ENCODE measurements around the gene TAT.
"Not testable (repeated sequence)": the region's sequence is repeated elsewhere in the genome, so short reads cannot be mapped to it uniquely, and the experiment has no call there.

The TAT gene

DNA sequence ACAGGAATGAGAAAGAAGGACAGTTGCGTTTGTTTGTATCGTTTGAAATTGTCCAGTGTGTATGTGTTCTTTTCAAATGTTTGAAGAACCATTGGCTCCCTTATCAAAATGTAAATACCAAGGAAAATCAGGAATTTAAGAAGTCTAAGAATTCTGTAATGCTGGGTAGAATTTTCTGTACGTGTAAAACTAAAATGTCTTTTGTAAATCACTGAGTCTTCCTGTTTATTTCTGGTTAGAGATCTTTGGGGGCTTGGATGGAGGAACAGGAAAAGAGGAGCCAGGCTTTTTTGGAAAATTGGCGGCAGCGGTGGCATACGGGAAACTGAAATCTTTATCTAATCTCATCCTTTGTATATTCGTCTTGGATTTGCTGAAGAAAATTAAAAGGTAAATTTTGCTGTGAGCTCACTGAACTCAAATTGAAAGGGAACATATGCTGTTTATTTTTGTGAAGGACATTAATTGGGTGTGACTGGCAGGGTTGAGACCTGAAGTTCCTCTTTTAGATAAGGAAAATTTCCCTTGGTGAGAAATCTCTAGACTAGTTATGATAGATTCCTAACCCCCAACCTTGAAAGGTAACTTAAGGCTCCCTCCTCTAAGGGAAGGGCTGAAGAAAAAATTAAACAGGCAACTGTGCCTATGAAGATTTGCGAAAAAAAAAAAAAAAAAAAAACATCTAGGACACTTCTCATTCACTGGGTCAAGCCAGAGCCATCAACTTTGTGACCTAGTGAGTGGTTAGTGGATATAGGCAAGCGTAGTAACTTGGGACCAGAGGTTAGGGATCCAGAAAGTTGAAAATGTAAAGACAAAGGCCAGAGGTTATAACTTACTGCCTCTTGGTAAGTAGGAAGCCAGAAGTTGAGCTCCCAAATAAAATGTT is 10.8 kb downstream of the TAT start:
- H3K4me3 ChIP-seq (ENCODE audit: low read length): no peak overlapping the region
- TF ChIP-seq ZNF274 (IDR thresholded peaks at IDR 0.05; ENCODE audit: low read depth, low read length): no peak

GRCh38 chr16:71564335-71564967 is 12.4 kb downstream of the TAT start:
- H3K4me3 ChIP-seq (ENCODE audit: low read length): peak overlapping the region; percentile 60
- TF ChIP-seq ZNF274 (IDR thresholded peaks at IDR 0.05; ENCODE audit: low read depth, low read length): no peak

DNA sequence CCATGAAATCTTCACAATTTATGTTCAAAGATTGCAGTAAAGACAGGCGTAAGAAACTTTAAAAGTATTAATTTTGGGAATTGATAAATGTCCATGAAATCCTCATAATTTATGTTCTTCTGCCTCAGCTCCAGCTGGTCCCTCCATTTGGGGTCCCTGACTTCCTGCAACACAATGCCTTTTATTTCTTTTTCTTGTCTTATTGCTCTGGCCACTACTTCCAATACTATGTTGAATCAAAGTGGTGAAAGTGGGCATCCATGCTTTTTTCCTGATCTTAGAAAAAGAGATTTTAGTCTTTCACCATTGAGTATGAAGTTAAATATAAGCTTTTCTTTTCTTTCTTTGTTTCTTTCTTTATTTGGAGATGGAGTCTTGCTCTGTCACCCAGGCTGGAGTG is 14.3 kb downstream of the TAT start:
- H3K4me3 ChIP-seq (ENCODE audit: low read length): no peak overlapping the region

GRCh38 chr16:71561886-71562285 is 15.0 kb downstream of the TAT start:
- not testable (repeated sequence) for H3K4me3 ChIP-seq (ENCODE audit: low read length)

More for the DNA sequence above, 14.3 kb downstream of the TAT start:
- TF ChIP-seq ZNF274 (IDR thresholded peaks at IDR 0.05; ENCODE audit: low read depth, low read length): no peak

GRCh38 chr16:71559855-71560254 is 17.0 kb downstream of the TAT start:
- H3K4me3 ChIP-seq (ENCODE audit: low read length): no peak overlapping the region
- TF ChIP-seq ZNF274 (IDR thresholded peaks at IDR 0.05; ENCODE audit: low read depth, low read length): no peak

DNA sequence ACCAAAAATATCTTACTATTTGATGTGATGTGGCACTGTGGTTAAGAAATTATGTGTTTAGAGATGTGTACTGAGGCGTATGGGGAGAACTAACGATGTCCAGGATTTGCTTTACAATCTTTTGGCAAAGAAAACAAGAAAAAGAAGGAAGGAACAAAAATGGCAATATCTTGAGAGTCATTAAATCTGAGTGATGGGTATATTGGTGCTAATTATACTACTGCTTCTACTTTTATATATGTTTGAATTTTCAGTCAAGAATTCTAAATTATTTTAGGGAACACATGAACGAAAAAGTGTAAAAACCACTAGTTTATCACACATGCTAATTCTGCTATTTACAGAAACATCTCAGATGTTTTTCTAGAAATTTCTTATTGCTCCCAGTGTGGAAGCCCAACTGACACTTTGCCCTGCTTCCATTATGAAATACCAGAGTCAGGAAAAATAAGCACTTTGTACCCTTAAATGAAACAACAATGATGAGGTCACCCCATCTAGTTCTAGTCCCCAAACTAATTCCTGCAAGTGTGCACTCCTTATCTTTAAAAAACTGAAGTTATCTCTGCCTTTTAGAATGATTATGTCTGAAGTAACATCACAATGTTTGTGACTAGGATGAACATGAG is 18.8 kb downstream of the TAT start:
- no peak overlapping the region for H3K4me3 ChIP-seq (ENCODE audit: low read length)
- TF ChIP-seq ZNF274 (IDR thresholded peaks at IDR 0.05; ENCODE audit: low read depth, low read length): no peak

- TF ChIP-seq ZNF274 (IDR thresholded peaks at IDR 0.05; ENCODE audit: low read depth, low read length): no peak
- no peak overlapping the region for H3K4me3 ChIP-seq (ENCODE audit: low read length)
These were observed 19.6 kb downstream of the TAT start for GRCh38 chr16:71557299-71557698.

DNA sequence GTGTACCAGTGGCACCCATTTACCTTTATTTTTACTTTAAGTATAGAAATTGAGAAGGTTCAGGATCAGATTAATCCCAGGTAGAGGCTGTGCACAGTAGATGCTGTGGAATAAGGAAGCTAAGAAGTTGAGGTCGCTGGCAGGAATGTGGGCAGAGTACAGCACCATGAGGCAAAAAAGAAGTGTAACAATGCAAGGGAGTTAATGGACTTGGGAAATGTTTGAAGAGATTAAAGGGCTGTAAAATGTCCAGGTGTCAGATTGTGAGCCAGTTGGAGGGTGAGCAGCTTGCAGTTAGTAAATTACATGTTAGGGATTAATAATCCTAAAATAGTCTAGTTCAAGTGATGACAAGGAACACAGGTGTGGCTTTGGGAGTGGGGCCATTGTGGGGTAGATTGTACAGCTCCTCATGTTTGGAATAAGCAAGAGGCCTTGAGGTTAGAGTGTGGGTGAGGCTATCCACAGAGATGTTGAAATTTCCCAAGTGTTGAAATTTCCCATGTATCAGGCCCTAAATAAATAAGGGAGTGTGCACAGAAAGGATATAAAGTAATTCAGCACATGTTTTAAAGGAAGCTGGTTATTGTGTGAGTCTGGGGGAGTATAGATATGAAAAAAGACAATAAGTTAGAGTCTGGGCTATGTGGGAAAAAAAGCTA is 21.5 kb downstream of the TAT start:
- no peak for TF ChIP-seq ZNF274 (IDR thresholded peaks at IDR 0.05; ENCODE audit: low read depth, low read length)

DNA sequence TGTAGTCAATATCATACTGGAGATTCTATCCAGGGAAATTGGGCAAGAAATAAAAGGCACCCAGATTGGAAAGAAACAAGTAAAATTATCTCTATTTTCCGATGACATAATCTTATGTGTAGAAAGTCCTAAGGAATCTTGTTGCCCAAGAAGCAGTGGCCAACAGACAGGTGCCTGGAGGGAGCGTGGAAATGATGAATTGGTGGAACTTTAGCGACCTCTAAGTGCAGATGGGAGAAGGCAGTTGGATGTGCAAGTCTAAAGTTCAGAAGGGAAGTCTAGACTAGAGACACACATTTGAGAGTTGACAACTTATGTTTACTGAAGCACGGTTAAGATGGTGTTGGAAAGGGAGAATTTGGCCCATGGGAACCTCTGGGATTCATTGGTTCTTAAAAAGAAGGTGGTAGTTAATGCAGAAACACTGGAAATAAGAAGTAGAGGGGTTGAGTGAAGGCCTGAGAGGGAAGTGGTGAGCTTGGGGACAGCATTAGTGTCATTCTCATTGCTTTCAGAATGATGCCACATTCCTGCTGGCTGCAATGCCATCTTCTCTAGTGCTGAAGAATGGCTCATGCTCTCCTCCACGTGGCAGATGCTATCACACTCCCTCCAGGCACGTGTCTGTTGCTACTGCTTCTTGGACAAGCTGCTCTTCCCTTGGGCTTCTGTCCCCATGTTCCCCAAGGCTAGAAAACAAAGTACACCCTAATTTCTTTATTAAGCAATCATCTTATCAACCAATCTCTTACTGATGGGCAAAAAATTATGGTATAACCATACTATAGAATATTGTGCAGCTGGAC is 24.0 kb downstream of the TAT start:
- H3K4me3 ChIP-seq (ENCODE audit: low read length): no peak overlapping the region

More for the DNA sequence above, 21.5 kb downstream of the TAT start:
- no peak overlapping the region for H3K4me3 ChIP-seq (ENCODE audit: low read length)

DNA sequence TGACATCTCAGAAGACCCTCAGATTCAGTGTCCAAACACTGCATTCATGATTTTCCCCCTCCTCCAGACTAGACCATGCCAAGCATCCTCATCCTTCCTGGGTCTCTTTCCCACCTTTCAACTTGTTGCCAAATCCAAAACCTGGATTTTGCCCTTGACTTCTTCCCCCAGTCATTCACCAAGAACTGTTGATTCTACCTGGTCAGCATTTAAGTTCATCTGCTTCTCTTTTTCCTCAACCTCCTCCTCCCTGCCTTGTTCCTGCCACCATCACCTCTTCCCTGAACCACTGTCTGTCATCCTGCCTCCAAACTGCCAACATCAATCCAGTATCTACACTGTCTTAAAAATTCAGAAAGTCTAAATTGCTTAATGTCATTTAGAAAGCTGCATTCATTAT is 29.7 kb downstream of the TAT start:
- H3K4me3 ChIP-seq (ENCODE audit: low read length): no peak overlapping the region
- TF ChIP-seq ZNF274 (IDR thresholded peaks at IDR 0.05; ENCODE audit: low read depth, low read length): no peak

More for the DNA sequence above, 24.0 kb downstream of the TAT start:
- no peak for TF ChIP-seq ZNF274 (IDR thresholded peaks at IDR 0.05; ENCODE audit: low read depth, low read length)

GRCh38 chr16:71542377-71542776 is 34.5 kb downstream of the TAT start:
- no peak for TF ChIP-seq ZNF274 (IDR thresholded peaks at IDR 0.05; ENCODE audit: low read depth, low read length)
- H3K4me3 ChIP-seq (ENCODE audit: low read length): no peak overlapping the region

- no peak overlapping the region for H3K4me3 ChIP-seq (ENCODE audit: low read length)
- TF ChIP-seq ZNF274 (IDR thresholded peaks at IDR 0.05; ENCODE audit: low read depth, low read length): no peak
These were observed 39.2 kb downstream of the TAT start for GRCh38 chr16:71537643-71538042.

GRCh38 chr16:71536752-71537499 is 40.0 kb downstream of the TAT start:
- H3K4me3 ChIP-seq (ENCODE audit: low read length): no peak overlapping the region
- no peak for TF ChIP-seq ZNF274 (IDR thresholded peaks at IDR 0.05; ENCODE audit: low read depth, low read length)

Data from GM08714 (cell line).